Mammary epithelial cell (primary cell): ENCODE measurements around the gene KIF26B.

Experiments
- CTCF ChIP-seq, 2 donors: IDR thresholded peaks in 1 of 2; conservative IDR thresholded peaks in 1 of 2; 2 replicates each; pipeline ENCODE4 v1.5.1; 2011 to 2012; ENCODE audit warnings: inconsistent platforms in 2 of 2, low read length in 2 of 2, mild to moderate bottlenecking in 2 of 2, control low read depth in 1 of 2, low read depth in 1 of 2; ENCODE audit not compliant: insufficient read depth in 1 of 2; ENCODE audit errors: extremely low read depth in 1 of 2
- EZH2 ChIP-seq: IDR thresholded peaks from 2 replicates; pipeline ENCODE4 v1.6.1; 2012; ENCODE audit warnings: low read length, inconsistent platforms, borderline replicate concordance

GRCh38 chr1:245702346-245702745 lies 547.6 kb downstream of the KIF26B start:
- no peak for TF ChIP-seq CTCF (conservative IDR thresholded peaks at IDR 0.05 in 1 of 2, IDR thresholded peaks at IDR 0.05 in 1 of 2; ENCODE audit: extremely low read depth in 1 of 2, insufficient read depth in 1 of 2, low read depth in 1 of 2, low read length in 2 of 2)
- TF ChIP-seq EZH2 = no peak
